Keratinocyte (primary cell): ENCODE data around the gene CLEC2B. TPM values are rescaled to one million over a fixed set of nuclear protein-coding genes. Genes with fewer than 3 reads are reported as not detected.
A peak's percentile ranks its signal among the peaks of the same experiment; 100 is the strongest.

Experiments used
- DNase-seq: peaks from one replicate; pipeline ENCODE4 v3.0.0-alpha.2; 2011; ENCODE audit warnings: low read depth, missing footprints, low spot score
- FAIRE-seq: peaks from 2 replicates; lab custom pipeline; 2011; peaks lifted over from hg19 to GRCh38; lab: Jason Lieb, UNC
- H2AFZ ChIP-seq: 2 replicates; pipeline ENCODE4 v1.6.0; 2012; ENCODE audit warnings: low read length, control low read depth, inconsistent platforms; ENCODE audit not compliant: control insufficient read depth
- H3K27ac ChIP-seq: 2 replicates; pipeline ENCODE4 v1.5.1; 2011; ENCODE audit warnings: low read length; ENCODE audit not compliant: control insufficient read depth, insufficient read depth
- H3K27me3 ChIP-seq: 3 replicates; pipeline ENCODE4 v1.6.0; 2011; ENCODE audit warnings: low read length; ENCODE audit not compliant: control insufficient read depth, insufficient read depth; ENCODE audit errors: extremely low read depth
- H3K36me3 ChIP-seq, 2 experiments: 2 replicates in 1 of 2; 3 replicates in 1 of 2; pipeline ENCODE4 v1.5.1; 2011; ENCODE audit warnings: low read length in 2 of 2, mild to moderate bottlenecking in 1 of 2; ENCODE audit not compliant: control insufficient read depth in 2 of 2, insufficient read depth in 2 of 2; ENCODE audit errors: extremely low read depth in 1 of 2
- H3K4me1 ChIP-seq: 3 replicates; pipeline ENCODE4 v1.5.1; 2011; ENCODE audit warnings: low read length; ENCODE audit not compliant: control insufficient read depth, insufficient read depth; ENCODE audit errors: extremely low read depth
- H3K4me2 ChIP-seq: 3 replicates; pipeline ENCODE4 v1.6.0; 2011; ENCODE audit warnings: low read depth, low read length; ENCODE audit not compliant: control insufficient read depth, insufficient read depth; ENCODE audit errors: extremely low read depth
- H3K4me3 ChIP-seq, 3 experiments: fragments of 200-600 bp in 1 of 3; sonication (generic) in 1 of 3; 2 replicates in 2 of 3; 3 replicates in 1 of 3; pipeline ENCODE4 v1.5.1; 2011 to 2016; ENCODE audit warnings: low read length in 3 of 3, mild to moderate bottlenecking in 3 of 3, control low read depth in 2 of 3, inconsistent platforms in 1 of 3, low read depth in 1 of 3, mixed read lengths in 1 of 3, mixed run types in 1 of 3, moderate library complexity in 1 of 3; ENCODE audit not compliant: control insufficient read depth in 2 of 3, insufficient read depth in 2 of 3; ENCODE audit errors: extremely low read depth in 1 of 3
- H3K79me2 ChIP-seq: 2 replicates; pipeline ENCODE4 v1.6.0; 2012; ENCODE audit warnings: low read length; ENCODE audit not compliant: control insufficient read depth, insufficient read depth
- H3K9ac ChIP-seq: 3 replicates; pipeline ENCODE4 v1.6.0; 2011; ENCODE audit warnings: low read length; ENCODE audit not compliant: control insufficient read depth, insufficient read depth; ENCODE audit errors: extremely low read depth
- H3K9me1 ChIP-seq: 3 replicates; pipeline ENCODE4 v1.6.0; 2011; ENCODE audit warnings: low read length; ENCODE audit not compliant: control insufficient read depth, insufficient read depth; ENCODE audit errors: extremely low read depth
- H3K9me3 ChIP-seq: 2 replicates; pipeline ENCODE4 v1.5.1; 2012; ENCODE audit warnings: low read depth, low read length; ENCODE audit not compliant: control insufficient read depth
- H4K20me1 ChIP-seq: 3 replicates; pipeline ENCODE4 v1.6.0; 2011; ENCODE audit warnings: low read length; ENCODE audit not compliant: control insufficient read depth, insufficient read depth; ENCODE audit errors: extremely low read depth
- EZH2 ChIP-seq: IDR thresholded peaks from one replicate; pipeline ENCODE4 v1.6.1; 2012; ENCODE audit warnings: inconsistent platforms, mild to moderate bottlenecking, low read length, moderate library complexity
- dilution Hi-C: fragments of 300-500 bp; cut with MboI; formaldehyde crosslinking; loops from one replicate; pipeline ENCODE4 v1.7.0; 2020; ENCODE audit warnings: low sequenced_read_pairs; ENCODE audit not compliant: extremely low pct_ligation_motif_present
- polyA plus RNA-seq, 5 experiments: library from polyadenylated mRNA; depleted of rRNA in 3 of 5; stranded (reverse) in 3 of 5; stranded (forward) in 1 of 5; unstranded in 1 of 5; fragments of >200 nt; gene quantifications; 1 replicate in 1 of 5; 2 replicates in 3 of 5; 3 replicates in 1 of 5; pipeline versions ENCODE4 v1.2.1 to v1.2.3, GENCODE V29; 2011 to 2012; ENCODE audit warnings: missing spikeins in 2 of 5, low read depth in 1 of 5, low replicate concordance in 1 of 5
- TF ChIP-seq, protein P1 (sequence below), 3 experiments: IDR thresholded peaks in 1 of 3; conservative IDR thresholded peaks in 1 of 3; optimal IDR thresholded peaks in 1 of 3; 2 replicates in 2 of 3; 3 replicates in 1 of 3; pipeline versions ENCODE3 to v1.5.1; 2011; ENCODE audit warnings: low read length in 3 of 3, mild to moderate bottlenecking in 3 of 3, moderate library complexity in 2 of 3, control low read depth in 1 of 3, inconsistent platforms in 1 of 3; ENCODE audit not compliant: insufficient read depth in 2 of 3; ENCODE audit errors: extremely low read depth in 1 of 3

CLEC2B gene
- polyA plus RNA-seq, 1 donor (not counting 4 experiments of a cell fraction or from before 2014, with no cell fraction given) = 31.3 TPM

DNA sequence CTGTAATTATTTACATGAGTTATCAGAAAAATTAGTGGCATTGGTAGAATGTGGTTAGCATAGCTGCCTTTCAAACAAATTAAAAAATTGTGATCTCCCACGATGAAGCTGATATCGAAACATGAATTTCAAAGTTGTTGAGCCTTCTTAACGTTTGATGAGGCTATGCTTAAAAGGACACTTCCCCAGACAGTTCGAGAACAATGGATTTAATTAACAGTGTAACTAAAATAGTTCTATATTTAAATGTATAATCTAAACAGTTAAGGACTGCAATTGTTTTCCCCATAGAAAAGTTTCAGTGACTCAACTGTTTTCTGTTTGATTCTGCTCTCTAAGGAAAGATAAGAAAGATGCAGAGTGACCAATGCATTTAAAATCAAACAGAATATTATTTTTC is 1.6 kb downstream of the CLEC2B start:
- H3K27me3 ChIP-seq = no peaks in the 10 kb centered on the region
- FAIRE-seq (no peak), DNase-seq (no peak)
- dilution Hi-C loops = no loop called here
- no peaks in the 10 kb centered on the region for H3K36me3 ChIP-seq
- no peaks in the 10 kb centered on the region for H4K20me1 ChIP-seq
- H3K9ac ChIP-seq = peak overlapping the region; percentile 82
- H3K27ac ChIP-seq = peak overlapping the region; percentile 87
- TF ChIP-seq EZH2 = no peak
- TF ChIP-seq, protein P1, sequence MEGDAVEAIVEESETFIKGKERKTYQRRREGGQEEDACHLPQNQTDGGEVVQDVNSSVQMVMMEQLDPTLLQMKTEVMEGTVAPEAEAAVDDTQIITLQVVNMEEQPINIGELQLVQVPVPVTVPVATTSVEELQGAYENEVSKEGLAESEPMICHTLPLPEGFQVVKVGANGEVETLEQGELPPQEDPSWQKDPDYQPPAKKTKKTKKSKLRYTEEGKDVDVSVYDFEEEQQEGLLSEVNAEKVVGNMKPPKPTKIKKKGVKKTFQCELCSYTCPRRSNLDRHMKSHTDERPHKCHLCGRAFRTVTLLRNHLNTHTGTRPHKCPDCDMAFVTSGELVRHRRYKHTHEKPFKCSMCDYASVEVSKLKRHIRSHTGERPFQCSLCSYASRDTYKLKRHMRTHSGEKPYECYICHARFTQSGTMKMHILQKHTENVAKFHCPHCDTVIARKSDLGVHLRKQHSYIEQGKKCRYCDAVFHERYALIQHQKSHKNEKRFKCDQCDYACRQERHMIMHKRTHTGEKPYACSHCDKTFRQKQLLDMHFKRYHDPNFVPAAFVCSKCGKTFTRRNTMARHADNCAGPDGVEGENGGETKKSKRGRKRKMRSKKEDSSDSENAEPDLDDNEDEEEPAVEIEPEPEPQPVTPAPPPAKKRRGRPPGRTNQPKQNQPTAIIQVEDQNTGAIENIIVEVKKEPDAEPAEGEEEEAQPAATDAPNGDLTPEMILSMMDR (optimal IDR thresholded peaks at IDR 0.05 in 1 of 3, IDR thresholded peaks at IDR 0.05 in 1 of 3, conservative IDR thresholded peaks at IDR 0.05 in 1 of 3; ENCODE audit: extremely low read depth in 1 of 3, insufficient read depth in 2 of 3, low read length in 3 of 3) = no peak
- H3K4me1 ChIP-seq = peaks cover 17% of the 10 kb centered on the region
- H3K79me2 ChIP-seq = peaks cover 50% of the 10 kb centered on the region
- no peaks in the 10 kb centered on the region for H3K9me3 ChIP-seq
- peak overlapping the region; percentile 65 for H2AFZ ChIP-seq
- peak overlapping the region; percentile 36 to 86 (median 84) for H3K4me3 ChIP-seq
- no peaks in the 10 kb centered on the region for H3K9me1 ChIP-seq
- H3K4me2 ChIP-seq = peak overlapping the region; percentile 94

DNA sequence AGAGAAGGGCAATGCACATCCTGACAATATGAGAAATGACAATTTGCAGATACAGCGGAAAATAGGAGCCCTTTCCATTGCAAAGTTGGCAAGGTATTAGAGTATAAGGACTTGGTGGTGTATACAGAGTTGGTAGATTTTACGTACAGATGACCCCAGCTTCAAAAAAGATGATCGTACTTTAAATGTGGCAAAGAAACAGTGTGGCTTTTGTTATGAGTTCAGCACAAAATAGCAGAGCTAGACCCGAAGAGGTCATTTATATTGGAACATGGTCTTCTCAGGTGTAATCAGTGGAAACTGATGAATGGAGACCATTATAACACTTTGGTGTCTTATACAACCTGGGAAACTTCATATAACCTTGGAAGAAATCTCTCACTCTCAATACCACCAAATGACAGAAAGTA is 2.3 kb downstream of the CLEC2B start:
- peak overlapping the region; percentile 87 for H3K27ac ChIP-seq
- H3K36me3 ChIP-seq = no peaks in the 10 kb centered on the region
- H3K4me1 ChIP-seq = peaks cover 10% of the 10 kb centered on the region
- no peaks in the 10 kb centered on the region for H4K20me1 ChIP-seq
- TF ChIP-seq, protein P1 (optimal IDR thresholded peaks at IDR 0.05 in 1 of 3, IDR thresholded peaks at IDR 0.05 in 1 of 3, conservative IDR thresholded peaks at IDR 0.05 in 1 of 3; ENCODE audit: extremely low read depth in 1 of 3, insufficient read depth in 2 of 3, low read length in 3 of 3) = no peak
- TF ChIP-seq EZH2 = no peak
- H3K9me1 ChIP-seq = no peaks in the 10 kb centered on the region
- peaks cover 50% of the 10 kb centered on the region for H3K79me2 ChIP-seq
- no peaks in the 10 kb centered on the region for H3K9me3 ChIP-seq
- peak overlapping the region; percentile 36 to 86 (median 84) for H3K4me3 ChIP-seq
- dilution Hi-C loops = no loop called here
- no peak for DNase-seq
- H3K27me3 ChIP-seq = no peaks in the 10 kb centered on the region
- peak overlapping the region; percentile 94 for H2AFZ ChIP-seq
- H3K4me2 ChIP-seq = peak overlapping the region; percentile 94
- FAIRE-seq = no peak
- H3K9ac ChIP-seq = peak overlapping the region; percentile 82
